ENCODE data around the gene KRT14. TPM values are rescaled to one million over a fixed set of nuclear protein-coding genes. Genes with fewer than 3 reads are reported as not detected.
A peak's percentile ranks its signal among the peaks of the same experiment; 100 is the strongest.
"Not testable (repeated sequence)": the region's sequence is repeated elsewhere in the genome, so short reads cannot be mapped to it uniquely, and the experiment has no call there.

KRT14 gene
- total and polyA plus RNA-seq, 5 experiments from 2014 or later, result not detected

DNA sequence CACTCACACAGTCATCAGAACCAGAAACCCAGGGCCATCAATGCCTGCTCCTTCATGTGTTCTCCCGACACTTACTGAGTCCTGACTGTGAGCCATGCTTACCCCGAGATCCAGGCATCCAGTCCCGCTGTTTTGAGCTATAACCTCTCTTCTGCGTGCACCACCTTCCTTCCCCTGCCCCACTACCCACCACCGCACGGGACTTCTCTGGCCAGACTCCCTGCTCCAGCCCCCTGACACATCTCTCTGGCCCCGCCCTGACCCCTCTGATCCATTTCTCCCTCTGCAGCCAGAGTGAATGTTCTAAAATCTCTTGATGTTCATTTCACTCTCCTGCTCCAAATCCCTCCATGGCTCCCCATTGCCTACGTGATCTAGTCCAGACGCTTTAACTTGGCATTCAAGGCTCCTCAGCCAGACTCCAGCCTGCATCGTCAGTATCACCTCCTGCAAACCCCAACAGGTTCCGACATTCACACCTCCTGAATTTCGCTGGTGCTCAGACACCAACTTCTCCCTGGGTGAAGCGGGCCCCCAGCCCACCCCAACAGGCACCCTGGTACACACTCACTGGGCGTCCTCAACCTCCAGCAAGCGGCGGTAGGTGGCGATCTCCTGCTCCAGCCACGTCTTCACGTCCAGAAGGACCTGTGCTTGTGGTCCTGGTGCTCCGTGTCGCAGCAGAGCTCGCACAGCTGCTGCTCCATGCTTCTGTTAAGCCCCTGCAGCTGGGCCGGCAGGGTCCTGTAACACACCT lies 40.8 kb upstream of the KRT14 start:
- H3K27me3 Mint-ChIP-seq, result peaks cover 0 to 19% (median 0%) of the 10 kb centered on the region in 5 donors
- H3K4me3 Mint-ChIP-seq, result no peak overlapping the region
- POLR2A ChIA-PET, result no interaction called here
- ATAC-seq, result no peak
- DNase-seq, result no peak
- peaks cover 0 to 1% (median 0%) of the 10 kb centered on the region in 4 donors for H3K4me1 Mint-ChIP-seq
- no peaks in the 10 kb centered on the region for H3K9me3 Mint-ChIP-seq
- no peak overlapping the region for H3K27ac Mint-ChIP-seq
- no peaks in the 10 kb centered on the region for H3K36me3 Mint-ChIP-seq

DNA sequence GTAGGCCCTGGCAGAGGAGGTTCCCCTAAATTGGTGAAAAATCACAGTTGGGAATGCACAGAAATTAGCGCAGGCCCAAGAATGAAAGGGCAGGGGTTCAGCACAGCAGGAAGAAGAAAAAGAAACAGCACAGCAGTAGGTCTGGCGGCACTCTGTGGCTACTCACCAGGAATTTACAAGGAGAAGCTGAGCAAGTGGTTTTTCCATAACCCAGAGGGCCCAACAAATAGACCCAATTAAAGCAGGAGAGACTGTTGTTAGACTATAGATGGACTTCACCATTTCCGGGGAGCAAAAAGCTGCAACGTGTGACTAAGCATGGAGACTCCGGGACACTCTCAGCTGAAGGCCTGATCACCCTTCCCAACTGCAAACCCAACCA lies 40.2 kb upstream of the KRT14 start:
- DNase-seq, H3K4me1 Mint-ChIP-seq, H3K36me3 Mint-ChIP-seq, POLR2A ChIA-PET, ATAC-seq, H3K4me3 Mint-ChIP-seq, H3K27ac Mint-ChIP-seq, H3K9me3 Mint-ChIP-seq: not testable (repeated sequence)
- peaks cover 0 to 19% (median 3%) of the 10 kb centered on the region in 5 donors for H3K27me3 Mint-ChIP-seq

DNA sequence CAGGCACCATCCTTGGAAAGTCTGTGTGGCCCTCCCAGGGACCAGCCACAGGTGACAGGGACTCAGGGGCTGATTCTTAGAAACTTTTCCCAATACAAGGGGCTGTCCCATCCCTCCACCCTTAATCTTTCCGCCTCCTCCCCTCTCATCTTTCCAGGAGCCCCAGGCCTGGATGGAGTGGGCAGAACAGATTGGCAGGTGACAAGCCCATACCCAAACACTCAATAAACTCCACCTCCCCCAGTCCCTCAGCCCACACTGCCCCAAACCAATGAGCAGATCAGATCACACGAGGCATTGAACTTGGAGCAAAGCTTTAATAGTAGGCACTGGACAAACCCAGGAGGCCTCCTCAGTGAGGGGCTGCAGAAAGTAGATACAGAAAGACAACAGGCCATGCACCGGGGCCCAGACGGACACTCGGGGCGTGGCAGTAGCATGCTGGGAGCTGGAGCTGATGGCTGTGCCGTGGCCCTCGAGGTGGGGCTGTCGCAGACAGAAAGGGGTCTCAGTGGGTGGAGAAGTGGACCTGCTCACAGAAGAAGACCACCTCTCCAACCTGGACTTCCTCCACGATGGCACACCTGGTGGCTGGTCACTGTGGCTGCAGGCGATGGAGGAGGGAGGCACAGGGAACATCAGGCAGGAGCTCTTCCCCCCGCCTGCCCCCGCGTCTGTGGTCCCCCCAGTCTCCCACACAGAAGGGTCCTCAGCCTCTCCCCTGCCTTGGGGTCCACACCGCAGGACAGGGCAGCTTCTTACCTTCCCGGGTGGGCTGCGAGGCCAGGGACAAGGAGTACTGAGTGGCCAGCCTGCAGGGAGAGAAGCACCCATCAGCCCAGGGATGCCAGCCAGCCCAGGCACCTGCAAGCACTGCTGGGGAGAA lies 39.6 kb upstream of the KRT14 start:
- H3K4me3 Mint-ChIP-seq, H3K4me1 Mint-ChIP-seq, ATAC-seq, H3K9me3 Mint-ChIP-seq, H3K36me3 Mint-ChIP-seq, H3K27ac Mint-ChIP-seq, POLR2A ChIA-PET: not testable (repeated sequence)
- H3K27me3 Mint-ChIP-seq, result peaks cover 0 to 19% (median 3%) of the 10 kb centered on the region in 5 donors
- DNase-seq, result peak in 1 of 10 donors; percentile 42

DNA sequence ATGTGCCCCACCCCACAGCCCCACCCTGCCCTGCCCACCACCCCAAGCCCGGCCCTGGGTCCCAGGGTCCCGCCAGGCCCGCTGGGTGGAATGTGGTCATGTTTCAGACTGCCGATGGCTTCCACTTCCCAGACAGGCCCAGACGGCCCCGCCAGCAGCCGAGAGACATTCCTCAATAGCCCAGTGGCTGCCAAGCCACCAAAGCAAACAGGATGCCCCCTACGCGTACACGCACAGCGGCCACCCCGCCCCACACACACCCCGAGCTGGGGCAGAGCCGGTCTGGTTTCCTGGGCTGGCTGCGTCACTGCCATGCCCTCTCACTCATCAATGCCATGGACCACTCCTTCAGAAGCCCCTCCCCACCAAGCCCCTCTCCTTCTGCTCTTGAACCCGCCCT lies 38.9 kb upstream of the KRT14 start:
- ATAC-seq (no peak), DNase-seq (peak in 1 of 10 donors; percentile 22)
- POLR2A ChIA-PET, result no interaction called here
- Mint-ChIP-seq H3K4me3 (no peak overlapping the region), H3K4me1 (peaks cover 0 to 1% (median 0%) of the 10 kb centered on the region in 4 donors), H3K27ac (no peak overlapping the region), H3K9me3 (no peaks in the 10 kb centered on the region), H3K27me3 (peaks cover 0 to 19% (median 3%) of the 10 kb centered on the region in 5 donors), H3K36me3 (no peaks in the 10 kb centered on the region)

DNA sequence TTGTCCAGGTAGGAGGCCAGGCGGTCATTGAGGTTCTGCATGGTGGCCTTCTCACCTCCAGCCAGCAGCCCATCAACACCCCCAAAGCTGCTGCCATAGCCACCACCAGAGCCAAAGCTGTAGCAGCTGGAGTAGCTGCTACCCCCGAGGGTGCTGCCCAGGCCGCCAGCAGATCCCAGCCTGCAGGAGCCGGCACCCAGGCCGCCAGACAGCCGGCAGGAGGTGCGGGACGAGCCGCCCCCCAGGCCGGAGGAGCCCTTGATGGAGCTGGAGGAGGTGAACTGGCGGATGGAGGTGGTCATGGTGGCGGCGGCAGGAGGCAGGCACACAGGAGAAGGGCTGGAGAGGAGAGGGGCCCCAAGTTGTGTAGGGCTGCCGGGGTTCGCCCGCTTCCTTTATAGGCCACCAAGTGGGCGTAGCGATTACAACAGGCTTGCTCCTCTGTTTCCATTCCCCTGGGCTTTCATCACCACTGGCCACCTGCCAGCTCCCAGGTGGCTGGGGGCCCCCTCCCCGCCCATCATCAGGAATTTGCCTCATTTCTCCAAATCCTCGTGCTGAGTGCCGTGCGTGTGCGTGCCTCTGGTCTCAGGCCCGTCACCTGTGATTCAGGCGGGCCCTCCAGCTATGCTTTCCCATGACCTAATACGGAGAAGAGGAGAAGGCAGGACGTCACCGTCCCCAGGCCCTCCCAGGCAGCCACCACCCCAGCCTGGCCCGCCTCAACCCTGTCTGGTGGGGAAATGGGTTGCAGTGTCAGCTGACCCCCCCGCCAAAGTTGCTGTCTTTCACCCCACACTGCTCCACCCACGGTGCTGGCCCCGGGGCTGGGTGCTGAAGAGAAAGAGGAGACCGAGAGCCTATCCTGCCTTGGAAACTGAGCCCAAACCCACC lies 37.8 kb upstream of the KRT14 start, which contains the start of gene KRT17:
TSS of gene KRT17 (minus strand) at position 368 of the 894 bp plus-strand sequence. CDS start at position 302, 66 bp downstream.
- H3K36me3 Mint-ChIP-seq, result no peaks in the 10 kb centered on the region
- DNase-seq (peak in 1 of 10 donors; percentile 31), ATAC-seq (no peak)
- peaks cover 0 to 19% (median 3%) of the 10 kb centered on the region in 5 donors for H3K27me3 Mint-ChIP-seq
- no peak within 1 kb of the TSS for H3K4me3 Mint-ChIP-seq
- H3K27ac Mint-ChIP-seq, result no peak within 1 kb of the TSS
- H3K4me1 Mint-ChIP-seq, result peaks cover 0 to 1% (median 0%) of the 10 kb centered on the region in 4 donors
- no peaks in the 10 kb centered on the region for H3K9me3 Mint-ChIP-seq
- POLR2A ChIA-PET, result interaction anchor here (0.6 kb wide), 1 partner anchor 16 kb away, joined by 3 read pairs; no protein-coding TSS in a partner anchor

DNA sequence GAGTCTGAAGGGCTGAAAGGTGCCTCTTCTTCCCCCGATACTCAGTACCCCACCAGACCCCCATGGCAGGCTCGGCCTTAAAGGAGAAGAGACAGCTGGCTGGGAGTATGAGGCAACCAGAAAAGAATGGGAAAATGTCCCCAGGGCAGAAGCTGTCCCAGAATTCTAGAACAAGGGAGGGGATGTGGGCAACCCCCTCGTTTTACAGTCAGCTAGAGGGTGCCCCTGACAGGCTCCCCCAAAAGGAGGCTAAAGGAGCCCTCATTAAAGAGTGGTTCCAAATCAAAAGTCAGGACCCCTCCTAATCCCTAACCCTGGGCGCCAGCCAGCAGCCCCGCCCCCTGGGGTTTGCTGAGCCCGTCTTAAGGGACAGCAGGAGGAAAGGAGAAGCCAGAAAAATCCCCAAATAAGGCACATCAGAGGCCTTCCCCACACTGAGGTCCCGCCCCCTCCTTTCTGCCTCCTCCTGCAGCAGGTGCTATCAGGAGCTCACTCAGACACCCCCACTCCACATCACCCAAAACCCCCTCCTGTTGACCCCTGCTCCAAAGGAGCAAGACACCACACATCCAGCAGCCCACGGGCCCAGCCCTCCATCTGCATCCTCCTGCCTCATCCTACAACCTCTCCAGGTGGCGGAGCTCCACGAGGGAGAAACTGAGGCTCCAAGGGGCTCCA lies 36.6 kb upstream of the KRT14 start:
- H3K36me3 Mint-ChIP-seq, H3K4me1 Mint-ChIP-seq, H3K9me3 Mint-ChIP-seq, H3K27ac Mint-ChIP-seq, POLR2A ChIA-PET, ATAC-seq, H3K4me3 Mint-ChIP-seq: not testable (repeated sequence)
- peak in 1 of 10 donors; percentile 58 for DNase-seq
- peaks cover 0 to 19% (median 4%) of the 10 kb centered on the region in 5 donors for H3K27me3 Mint-ChIP-seq

DNA sequence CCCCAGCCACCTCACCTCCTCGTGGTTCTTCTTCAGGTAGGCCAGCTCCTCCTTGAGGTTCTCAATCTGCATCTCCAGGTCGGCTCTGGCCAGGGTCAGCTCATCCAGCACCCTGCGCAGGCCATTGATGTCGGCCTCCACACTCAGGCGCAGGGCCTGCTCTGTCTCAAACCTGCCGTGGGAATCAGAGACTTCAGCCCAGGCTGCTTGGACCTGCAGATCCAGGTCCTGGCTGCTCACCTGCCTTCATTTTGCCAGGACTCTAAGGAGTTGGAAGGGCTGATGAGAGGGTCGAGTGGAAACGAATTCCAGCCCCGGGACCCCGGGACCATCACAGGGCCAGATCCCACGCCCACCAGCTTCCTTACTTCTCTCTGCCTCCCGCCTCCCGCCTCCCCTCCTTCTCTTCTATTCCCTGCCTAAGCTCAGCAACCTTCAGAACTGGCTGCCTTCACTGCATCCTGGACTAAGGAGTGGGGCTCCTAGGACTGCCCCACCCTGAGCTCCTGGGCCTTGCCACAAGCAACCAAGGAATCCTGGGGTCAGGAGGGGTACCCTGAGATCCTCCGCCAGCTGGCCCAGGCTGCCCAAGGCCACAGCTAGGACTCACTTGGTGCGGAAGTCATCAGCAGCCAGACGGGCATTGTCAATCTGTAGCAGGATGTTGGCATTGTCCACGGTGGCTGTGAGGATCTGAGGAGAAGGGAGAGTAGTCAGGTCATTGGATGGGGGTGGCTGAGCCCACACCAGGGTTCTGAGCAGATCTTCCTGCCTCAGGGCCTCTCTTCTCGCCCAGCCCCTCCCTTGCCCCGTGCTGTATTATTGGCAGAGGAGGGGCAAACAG lies 35.9 kb upstream of the KRT14 start:
- H3K4me1 Mint-ChIP-seq, H3K4me3 Mint-ChIP-seq, H3K9me3 Mint-ChIP-seq, POLR2A ChIA-PET, H3K27ac Mint-ChIP-seq, H3K36me3 Mint-ChIP-seq, ATAC-seq: not testable (repeated sequence)
- H3K27me3 Mint-ChIP-seq, result peaks cover 0 to 17% (median 4%) of the 10 kb centered on the region in 5 donors
- peak in 1 of 10 donors; percentile 28 for DNase-seq

DNA sequence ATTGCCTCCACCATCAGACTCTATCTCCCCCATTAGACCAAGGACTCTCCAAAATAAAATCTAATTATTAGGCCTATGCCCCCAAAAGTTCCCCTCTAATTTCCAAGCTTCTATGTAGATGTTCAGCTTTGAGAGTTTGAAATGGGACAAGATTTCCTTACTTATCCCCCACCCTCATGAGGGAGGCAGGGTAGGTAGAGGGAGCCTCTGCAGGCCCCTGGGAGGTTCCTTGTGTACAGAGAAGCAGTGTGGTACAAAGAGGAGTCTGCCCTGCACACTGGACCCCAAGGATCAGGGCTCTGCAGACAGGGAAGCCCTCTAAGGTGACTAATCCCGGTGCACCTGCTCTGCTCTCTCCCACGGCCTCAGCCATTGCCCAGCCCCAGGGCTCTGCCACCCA lies 35.2 kb upstream of the KRT14 start:
- H3K27ac Mint-ChIP-seq, result peak overlapping the region in 1 of 10 donors; percentile 62

DNA sequence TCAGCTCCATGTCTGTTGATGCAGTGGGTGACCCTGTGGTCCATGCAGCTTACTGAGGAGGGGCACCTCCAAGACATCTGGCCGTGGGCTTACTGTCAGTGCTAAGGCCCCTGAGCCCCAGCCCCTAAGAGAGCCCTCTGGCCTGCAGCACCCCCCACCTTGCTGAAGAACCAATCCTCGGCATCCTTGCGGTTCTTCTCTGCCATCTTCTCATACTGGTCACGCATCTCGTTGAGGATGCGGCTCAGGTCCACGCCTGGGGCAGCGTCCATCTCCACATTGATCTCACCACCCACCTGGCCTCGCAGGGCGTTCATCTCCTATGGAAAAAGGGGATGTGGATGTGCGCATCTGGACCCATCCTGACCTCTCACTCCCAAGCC lies 34.7 kb upstream of the KRT14 start:
- ATAC-seq, H3K36me3 Mint-ChIP-seq, DNase-seq, H3K4me1 Mint-ChIP-seq, H3K9me3 Mint-ChIP-seq, H3K4me3 Mint-ChIP-seq, POLR2A ChIA-PET: not testable (repeated sequence)
- Mint-ChIP-seq H3K27ac (peak overlapping the region in 1 of 10 donors; percentile 62), H3K27me3 (peaks cover 0 to 17% (median 5%) of the 10 kb centered on the region in 5 donors)

More for the DNA sequence above, 35.2 kb upstream of the KRT14 start:
- Mint-ChIP-seq H3K27me3 (peaks cover 0 to 17% (median 4%) of the 10 kb centered on the region in 5 donors), H3K36me3 (no peaks in the 10 kb centered on the region), H3K9me3 (no peaks in the 10 kb centered on the region), H3K4me1 (peaks cover 0 to 1% (median 0%) of the 10 kb centered on the region in 4 donors), H3K4me3 (no peak overlapping the region)
- POLR2A ChIA-PET, result no interaction called here
- ATAC-seq (no peak), DNase-seq (peak in 1 of 10 donors; percentile 21)

DNA sequence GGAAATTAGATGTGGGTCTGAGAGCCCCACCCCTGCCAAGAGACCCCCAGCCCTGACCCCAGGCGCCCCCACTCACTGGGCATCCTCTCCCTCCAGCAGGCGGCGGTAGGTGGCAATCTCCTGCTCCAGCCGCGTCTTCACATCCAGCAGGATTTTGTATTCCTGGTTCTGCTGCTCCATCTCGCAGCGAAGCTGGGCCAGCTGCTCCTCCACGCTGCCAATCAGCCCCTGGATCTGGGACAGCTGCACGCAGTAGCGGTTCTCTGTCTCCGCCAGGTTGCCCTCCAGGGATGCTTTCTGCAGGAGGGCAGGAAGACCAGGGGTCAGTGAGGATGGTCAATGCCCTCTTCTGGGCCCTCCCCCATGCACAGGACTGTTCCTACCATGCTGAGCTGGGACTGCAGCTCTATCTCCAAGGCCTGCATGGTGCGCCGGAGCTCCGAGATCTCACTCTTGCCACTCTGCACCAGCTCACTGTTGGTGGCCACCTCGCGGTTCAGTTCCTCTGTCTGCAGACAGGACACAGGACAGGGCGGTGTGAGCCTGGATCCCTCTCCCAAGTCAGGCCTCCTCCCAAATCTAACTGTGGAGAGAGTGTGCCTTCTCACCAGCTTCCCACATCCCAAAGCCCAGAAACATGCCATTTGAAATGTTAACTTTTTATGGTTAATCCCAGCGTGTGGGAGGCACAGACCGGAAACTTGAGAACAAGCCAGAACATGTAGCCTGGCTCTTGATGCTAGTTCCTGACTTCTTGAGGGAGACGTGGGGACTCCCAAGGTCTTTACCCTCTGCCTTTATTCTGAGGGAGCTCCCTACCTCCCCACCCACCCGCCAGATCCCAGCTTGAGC lies 34.1 kb upstream of the KRT14 start:
- no peaks in the 10 kb centered on the region for H3K9me3 Mint-ChIP-seq
- DNase-seq (no peak), ATAC-seq (no peak)
- H3K4me1 Mint-ChIP-seq, result no peaks in the 10 kb centered on the region
- H3K27me3 Mint-ChIP-seq, result peaks cover 0 to 13% (median 4%) of the 10 kb centered on the region in 5 donors
- H3K27ac Mint-ChIP-seq, result peak overlapping the region in 1 of 10 donors; percentile 54
- H3K4me3 Mint-ChIP-seq, result no peak overlapping the region
- POLR2A ChIA-PET, result no interaction called here
- H3K36me3 Mint-ChIP-seq, result no peaks in the 10 kb centered on the region

Measured in naive thymus-derived CD8-positive, alpha-beta T cell (primary cell).